CD14-positive monocyte (primary cell): ENCODE results near the gene EPS15. TPM values are rescaled to one million over a fixed set of nuclear protein-coding genes. Genes with fewer than 3 reads are reported as not detected.

Experiments used
- DNase-seq, 3 donors: peaks; one replicate each; pipeline ENCODE4 v3.0.0-alpha.2; 2011 to 2022
- H2AFZ ChIP-seq: 2 replicates; pipeline ENCODE4 v1.6.0; 2012; ENCODE audit warnings: mild to moderate bottlenecking, low read depth, low read length, inconsistent platforms; ENCODE audit not compliant: insufficient read depth, poor library complexity, severe bottlenecking
- H3K27ac ChIP-seq, 2 donors: 1 replicate in 1 of 2; 2 replicates in 1 of 2; pipeline ENCODE4 v1.5.1; 2012 to 2013; ENCODE audit warnings: low read length in 2 of 2, control low read depth in 1 of 2, inconsistent platforms in 1 of 2, low read depth in 1 of 2, mild to moderate bottlenecking in 1 of 2
- H3K27me3 ChIP-seq, 2 donors: one replicate each; pipeline versions ENCODE4 v1.6.0 to v1.6.1; 2011 to 2013; ENCODE audit warnings: low read length in 2 of 2; ENCODE audit not compliant: control insufficient read depth in 2 of 2, insufficient read depth in 2 of 2
- H3K36me3 ChIP-seq, 2 donors: replicated peaks in 1 of 2; 1 replicate in 1 of 2; 2 replicates in 1 of 2; pipeline versions ENCODE4 v1.5.1 to v1.6.1; 2012 to 2013; ENCODE audit warnings: low read length in 2 of 2, control low read depth in 1 of 2, inconsistent platforms in 1 of 2, mild to moderate bottlenecking in 1 of 2; ENCODE audit not compliant: insufficient read depth in 2 of 2, control insufficient read depth in 1 of 2
- H3K4me1 ChIP-seq, 2 donors: 1 replicate in 1 of 2; 2 replicates in 1 of 2; pipeline versions ENCODE4 v1.5.1 to v1.6.1; 2012 to 2013; ENCODE audit warnings: low read length in 2 of 2, control low read depth in 1 of 2, inconsistent platforms in 1 of 2, mild to moderate bottlenecking in 1 of 2, moderate library complexity in 1 of 2; ENCODE audit not compliant: insufficient read depth in 2 of 2, control insufficient read depth in 1 of 2
- H3K4me2 ChIP-seq: replicated peaks from 2 replicates; pipeline ENCODE3; 2012; ENCODE audit warnings: low read length, moderate library complexity, mild to moderate bottlenecking; ENCODE audit not compliant: poor library complexity, severe bottlenecking; ENCODE audit errors: extremely low read depth
- H3K4me3 ChIP-seq, 3 experiments: fragments of 200-600 bp in 1 of 3; sonication (generic) in 1 of 3; replicated peaks in 1 of 3; 1 replicate in 2 of 3; 2 replicates in 1 of 3; pipeline ENCODE4 v1.5.1; 2011 to 2013; ENCODE audit warnings: low read length in 3 of 3, mild to moderate bottlenecking in 3 of 3, control low read depth in 2 of 3, low read depth in 2 of 3, inconsistent platforms in 1 of 3, moderate library complexity in 1 of 3
- H3K79me2 ChIP-seq: 2 replicates; pipeline ENCODE4 v1.6.0; 2012; ENCODE audit warnings: mild to moderate bottlenecking, control low read depth, inconsistent platforms, low read length, moderate library complexity; ENCODE audit not compliant: insufficient read depth
- H3K9ac ChIP-seq: 2 replicates; pipeline ENCODE4 v1.6.0; 2017; ENCODE audit warnings: low read length, mild to moderate bottlenecking; ENCODE audit not compliant: insufficient read depth, poor library complexity, severe bottlenecking
- H3K9me3 ChIP-seq, 2 donors: replicated peaks in 1 of 2; 1 replicate in 1 of 2; 2 replicates in 1 of 2; pipeline versions ENCODE4 v1.5.1 to v1.6.1; 2012 to 2013; ENCODE audit warnings: low read length in 2 of 2, control low read depth in 1 of 2; ENCODE audit not compliant: control insufficient read depth in 1 of 2, insufficient read depth in 1 of 2
- H4K20me1 ChIP-seq: 2 replicates; pipeline ENCODE4 v1.6.0; 2012; ENCODE audit warnings: mild to moderate bottlenecking, low read length, control low read depth, moderate library complexity; ENCODE audit not compliant: insufficient read depth
- H3K27ac Mint-ChIP-seq, 7 donors: one replicate each; pipeline ENCODE4 v1.8.0; 2020; ENCODE audit warnings: mild to moderate bottlenecking in 7 of 7, mixed read lengths in 7 of 7, moderate library complexity in 6 of 7, inconsistent platforms in 2 of 7
- H3K27me3 Mint-ChIP-seq, 3 donors: one replicate each; pipeline ENCODE4 v1.8.0; 2021 to 2022; ENCODE audit warnings: low read depth in 3 of 3, mild to moderate bottlenecking in 3 of 3, mixed read lengths in 3 of 3, moderate library complexity in 3 of 3, inconsistent platforms in 1 of 3
- H3K36me3 Mint-ChIP-seq, 2 donors: one replicate each; pipeline ENCODE4 v1.8.0; 2020; ENCODE audit warnings: mixed read lengths in 2 of 2, inconsistent platforms in 1 of 2, mild to moderate bottlenecking in 1 of 2
- H3K4me1 Mint-ChIP-seq: one replicate; pipeline ENCODE4 v1.8.0; 2020; ENCODE audit warnings: mild to moderate bottlenecking, mixed read lengths
- H3K4me3 Mint-ChIP-seq, 2 donors: one replicate each; pipeline ENCODE4 v1.8.0; 2020; ENCODE audit warnings: mild to moderate bottlenecking in 2 of 2, mixed read lengths in 2 of 2, moderate library complexity in 1 of 2
- H3K9me3 Mint-ChIP-seq, 7 donors: one replicate each; pipeline ENCODE4 v1.8.0; 2020 to 2022; ENCODE audit warnings: mixed read lengths in 7 of 7, mild to moderate bottlenecking in 6 of 7, moderate library complexity in 6 of 7, inconsistent platforms in 2 of 7
- WGBS: methylation state at CpG from one replicate; pipeline ENCODE4 v1.1.5; 2013; ENCODE audit warnings: missing lambda C conversion rate; ENCODE audit not compliant: insufficient coverage; 5-methylcytosine and 5-hydroxymethylcytosine counted together
- intact Hi-C, 2 donors: fragments of 100-400 bp; cut with micrococcal nuclease; formaldehyde crosslinking; loops; one replicate each; pipeline versions ENCODE4 v1.15.0 to v1.15.1; 2023
- polyA plus RNA-seq, 3 donors: library from polyadenylated mRNA; depleted of rRNA in 1 of 3; unstranded in 2 of 3; stranded (reverse) in 1 of 3; fragments of 300-500 nt in 2 of 3; fragments of >200 nt in 1 of 3; fragmentation: Illumina TruSeq in 2 of 3; gene quantifications; 1 replicate in 2 of 3; 2 replicates in 1 of 3; pipeline ENCODE4 v1.2.3, GENCODE V29; 2012 to 2021
- TF ChIP-seq, protein P1 (sequence below): fragments of 200-600 bp; IDR thresholded peaks from one replicate; pipeline ENCODE4 v1.8.0; 2022; ENCODE audit warnings: antibody characterized with exemption, mild to moderate bottlenecking

EPS15 gene
- polyA plus RNA-seq, 3 donors = 26.7 to 53.6 (median 36.4) TPM

DNA sequence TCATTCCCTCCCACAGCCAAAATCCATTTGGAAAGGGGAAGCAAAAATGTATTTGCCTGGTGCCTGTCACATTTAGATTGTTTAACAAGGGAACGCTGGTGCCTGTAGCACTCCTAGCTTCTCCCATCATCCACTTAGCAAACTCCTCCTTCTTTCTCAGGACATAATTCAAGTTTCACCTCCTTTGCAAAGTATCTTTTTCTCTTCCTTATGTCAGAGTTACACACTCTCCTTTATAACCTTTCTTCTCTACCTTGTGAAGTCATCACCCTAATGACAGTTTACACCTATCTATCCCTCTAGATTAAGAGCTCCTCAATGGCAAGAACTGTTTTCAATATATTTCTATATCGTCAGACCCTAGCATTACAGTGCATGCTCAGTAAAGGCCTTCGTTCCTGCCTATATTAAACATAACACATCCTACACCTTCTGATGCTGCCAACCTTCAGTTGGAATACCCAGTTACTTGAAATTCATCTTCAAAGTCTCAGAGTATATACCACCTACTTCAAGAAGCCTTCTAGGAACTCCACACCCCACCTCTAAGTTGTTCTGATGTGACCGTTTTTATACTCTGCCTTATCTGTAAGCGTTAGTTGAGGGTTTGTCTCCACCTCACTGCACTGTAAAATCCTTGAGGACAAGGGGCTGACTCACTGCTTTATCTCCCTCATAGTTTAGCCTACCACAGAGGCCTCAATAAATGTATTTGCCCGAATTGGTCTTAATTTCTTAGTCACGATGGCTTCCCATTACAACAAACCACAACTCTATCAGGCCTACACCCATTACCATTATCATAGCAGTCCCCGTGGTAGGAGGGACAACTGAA is 1.0 kb upstream of the EPS15 start:
- Mint-ChIP-seq H3K4me1 (peaks cover 43% of the 10 kb centered on the region), H3K4me3 (peak overlapping the region in 1 of 2 donors; percentile 28), H3K27me3 (no peaks in the 10 kb centered on the region), H3K27ac (peak overlapping the region in 2 of 7 donors; percentile 10 to 25), H3K36me3 (no peaks in the 10 kb centered on the region), H3K9me3 (no peaks in the 10 kb centered on the region)
- no peak for DNase-seq
- Histone ChIP-seq H3K27ac (no peak overlapping the region), H3K36me3 (no peaks in the 10 kb centered on the region), H3K27me3 (no peaks in the 10 kb centered on the region), H3K4me3 (no peak overlapping the region), H3K9ac (no peak overlapping the region), H2AFZ (no peak overlapping the region), H3K79me2 (peaks cover 39% of the 10 kb centered on the region), H3K4me2 (no peak overlapping the region), H3K9me3 (no peaks in the 10 kb centered on the region), H4K20me1 (peaks cover 30% of the 10 kb centered on the region), H3K4me1 (peaks cover 21 to 34% of the 10 kb centered on the region in 2 donors)
- WGBS = 89% methylated on average over 7 of the region's 8 CpGs
- TF ChIP-seq, protein P1, sequence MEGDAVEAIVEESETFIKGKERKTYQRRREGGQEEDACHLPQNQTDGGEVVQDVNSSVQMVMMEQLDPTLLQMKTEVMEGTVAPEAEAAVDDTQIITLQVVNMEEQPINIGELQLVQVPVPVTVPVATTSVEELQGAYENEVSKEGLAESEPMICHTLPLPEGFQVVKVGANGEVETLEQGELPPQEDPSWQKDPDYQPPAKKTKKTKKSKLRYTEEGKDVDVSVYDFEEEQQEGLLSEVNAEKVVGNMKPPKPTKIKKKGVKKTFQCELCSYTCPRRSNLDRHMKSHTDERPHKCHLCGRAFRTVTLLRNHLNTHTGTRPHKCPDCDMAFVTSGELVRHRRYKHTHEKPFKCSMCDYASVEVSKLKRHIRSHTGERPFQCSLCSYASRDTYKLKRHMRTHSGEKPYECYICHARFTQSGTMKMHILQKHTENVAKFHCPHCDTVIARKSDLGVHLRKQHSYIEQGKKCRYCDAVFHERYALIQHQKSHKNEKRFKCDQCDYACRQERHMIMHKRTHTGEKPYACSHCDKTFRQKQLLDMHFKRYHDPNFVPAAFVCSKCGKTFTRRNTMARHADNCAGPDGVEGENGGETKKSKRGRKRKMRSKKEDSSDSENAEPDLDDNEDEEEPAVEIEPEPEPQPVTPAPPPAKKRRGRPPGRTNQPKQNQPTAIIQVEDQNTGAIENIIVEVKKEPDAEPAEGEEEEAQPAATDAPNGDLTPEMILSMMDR = no peak
- intact Hi-C loops = loop anchor here in 1 of 2 donors (5.0 to 10.0 kb wide), 3 partner anchors 97 to 555 kb away; partner anchors contain the start of genes FAF1, NRDC and OSBPL9

DNA sequence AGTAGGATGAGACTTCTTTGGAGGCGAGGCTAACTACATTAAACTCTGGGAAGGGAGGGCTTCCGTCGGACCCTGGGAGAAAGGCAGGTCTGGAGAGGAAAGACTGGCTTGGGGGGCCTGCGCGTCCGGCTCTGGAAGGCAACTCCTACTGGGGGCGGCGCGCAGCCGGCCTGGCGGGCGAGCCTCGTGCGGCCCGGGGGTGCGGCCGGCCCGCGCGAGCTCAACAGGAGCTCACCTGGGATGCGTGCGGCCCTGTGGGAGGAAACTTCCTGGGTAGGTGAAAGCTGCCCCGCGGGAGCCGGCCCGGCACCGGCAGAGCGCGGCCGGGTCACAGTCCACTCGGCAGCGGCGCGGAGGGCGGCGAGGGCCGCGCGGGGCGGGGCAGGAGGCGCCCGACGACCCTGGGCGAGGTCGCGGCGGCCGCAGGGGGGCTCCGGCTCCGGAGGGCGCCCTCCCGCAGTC is 449 bp downstream of the EPS15 start:
- Histone ChIP-seq H3K79me2 (peaks cover 54% of the 10 kb centered on the region), H3K36me3 (no peaks in the 10 kb centered on the region), H4K20me1 (peaks cover 45% of the 10 kb centered on the region), H3K4me1 (peaks cover 21 to 49% of the 10 kb centered on the region in 2 donors), H3K27ac (peak overlapping the region; percentile 61 to 86), H3K27me3 (no peaks in the 10 kb centered on the region), H3K9ac (peak overlapping the region; percentile 81), H2AFZ (peak overlapping the region; percentile 74), H3K4me2 (peak overlapping the region; percentile 99), H3K4me3 (peak overlapping the region; percentile 72 to 96 (median 95)), H3K9me3 (no peaks in the 10 kb centered on the region)
- TF ChIP-seq, protein P1 = no peak
- peaks cover 54% of the 10 kb centered on the region for H3K4me1 Mint-ChIP-seq
- peak overlapping the region; percentile 88 to 98 (median 94) for H3K27ac Mint-ChIP-seq
- DNase-seq = peak in 1 of 3 donors; percentile 14
- H3K9me3 Mint-ChIP-seq = no peaks in the 10 kb centered on the region
- H3K27me3 Mint-ChIP-seq = no peaks in the 10 kb centered on the region
- peak overlapping the region; percentile 92 to 98 for H3K4me3 Mint-ChIP-seq
- WGBS = under 1% methylated on average over 48 of the region's 52 CpGs
- intact Hi-C loops = loop anchor here in 1 of 2 donors (5.0 to 10.0 kb wide), 3 partner anchors 99 to 554 kb away; partner anchors contain the start of genes FAF1, NRDC and OSBPL9
- H3K36me3 Mint-ChIP-seq = no peaks in the 10 kb centered on the region
